ENCODE data around the gene HNF1A. TPM values are rescaled to one million over a fixed set of nuclear protein-coding genes. Genes with fewer than 3 reads are reported as not detected.

Gene HNF1A, protein sequence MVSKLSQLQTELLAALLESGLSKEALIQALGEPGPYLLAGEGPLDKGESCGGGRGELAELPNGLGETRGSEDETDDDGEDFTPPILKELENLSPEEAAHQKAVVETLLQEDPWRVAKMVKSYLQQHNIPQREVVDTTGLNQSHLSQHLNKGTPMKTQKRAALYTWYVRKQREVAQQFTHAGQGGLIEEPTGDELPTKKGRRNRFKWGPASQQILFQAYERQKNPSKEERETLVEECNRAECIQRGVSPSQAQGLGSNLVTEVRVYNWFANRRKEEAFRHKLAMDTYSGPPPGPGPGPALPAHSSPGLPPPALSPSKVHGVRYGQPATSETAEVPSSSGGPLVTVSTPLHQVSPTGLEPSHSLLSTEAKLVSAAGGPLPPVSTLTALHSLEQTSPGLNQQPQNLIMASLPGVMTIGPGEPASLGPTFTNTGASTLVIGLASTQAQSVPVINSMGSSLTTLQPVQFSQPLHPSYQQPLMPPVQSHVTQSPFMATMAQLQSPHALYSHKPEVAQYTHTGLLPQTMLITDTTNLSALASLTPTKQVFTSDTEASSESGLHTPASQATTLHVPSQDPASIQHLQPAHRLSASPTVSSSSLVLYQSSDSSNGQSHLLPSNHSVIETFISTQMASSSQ
- not detected for total RNA-seq

DNA sequence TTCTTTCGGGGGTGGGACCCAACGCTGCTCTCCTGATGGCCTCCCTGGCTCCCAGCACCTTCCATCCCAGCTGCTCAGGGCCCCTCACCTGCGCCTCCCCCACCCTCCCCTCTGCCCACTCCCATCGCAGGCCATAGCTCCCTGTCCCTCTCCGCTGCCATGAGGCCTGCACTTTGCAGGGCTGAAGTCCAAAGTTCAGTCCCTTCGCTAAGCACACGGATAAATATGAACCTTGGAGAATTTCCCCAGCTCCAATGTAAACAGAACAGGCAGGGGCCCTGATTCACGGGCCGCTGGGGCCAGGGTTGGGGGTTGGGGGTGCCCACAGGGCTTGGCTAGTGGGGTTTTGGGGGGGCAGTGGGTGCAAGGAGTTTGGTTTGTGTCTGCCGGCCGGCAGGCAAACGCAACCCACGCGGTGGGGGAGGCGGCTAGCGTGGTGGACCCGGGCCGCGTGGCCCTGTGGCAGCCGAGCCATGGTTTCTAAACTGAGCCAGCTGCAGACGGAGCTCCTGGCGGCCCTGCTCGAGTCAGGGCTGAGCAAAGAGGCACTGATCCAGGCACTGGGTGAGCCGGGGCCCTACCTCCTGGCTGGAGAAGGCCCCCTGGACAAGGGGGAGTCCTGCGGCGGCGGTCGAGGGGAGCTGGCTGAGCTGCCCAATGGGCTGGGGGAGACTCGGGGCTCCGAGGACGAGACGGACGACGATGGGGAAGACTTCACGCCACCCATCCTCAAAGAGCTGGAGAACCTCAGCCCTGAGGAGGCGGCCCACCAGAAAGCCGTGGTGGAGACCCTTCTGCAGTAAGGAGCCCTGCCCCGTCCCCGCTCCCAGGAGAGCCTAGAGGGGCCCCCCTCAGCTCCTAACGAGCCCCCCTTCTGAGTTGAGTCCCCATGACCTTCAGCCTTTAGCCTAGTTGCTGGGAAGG is at the start of gene HNF1A:
Gene HNF1A (plus strand): TSS at position 248 of the 924 bp plus-strand sequence. CDS start 226 bp downstream, at position 474.
- no peak within 1 kb of the TSS for H3K4me3 Mint-ChIP-seq

DNA sequence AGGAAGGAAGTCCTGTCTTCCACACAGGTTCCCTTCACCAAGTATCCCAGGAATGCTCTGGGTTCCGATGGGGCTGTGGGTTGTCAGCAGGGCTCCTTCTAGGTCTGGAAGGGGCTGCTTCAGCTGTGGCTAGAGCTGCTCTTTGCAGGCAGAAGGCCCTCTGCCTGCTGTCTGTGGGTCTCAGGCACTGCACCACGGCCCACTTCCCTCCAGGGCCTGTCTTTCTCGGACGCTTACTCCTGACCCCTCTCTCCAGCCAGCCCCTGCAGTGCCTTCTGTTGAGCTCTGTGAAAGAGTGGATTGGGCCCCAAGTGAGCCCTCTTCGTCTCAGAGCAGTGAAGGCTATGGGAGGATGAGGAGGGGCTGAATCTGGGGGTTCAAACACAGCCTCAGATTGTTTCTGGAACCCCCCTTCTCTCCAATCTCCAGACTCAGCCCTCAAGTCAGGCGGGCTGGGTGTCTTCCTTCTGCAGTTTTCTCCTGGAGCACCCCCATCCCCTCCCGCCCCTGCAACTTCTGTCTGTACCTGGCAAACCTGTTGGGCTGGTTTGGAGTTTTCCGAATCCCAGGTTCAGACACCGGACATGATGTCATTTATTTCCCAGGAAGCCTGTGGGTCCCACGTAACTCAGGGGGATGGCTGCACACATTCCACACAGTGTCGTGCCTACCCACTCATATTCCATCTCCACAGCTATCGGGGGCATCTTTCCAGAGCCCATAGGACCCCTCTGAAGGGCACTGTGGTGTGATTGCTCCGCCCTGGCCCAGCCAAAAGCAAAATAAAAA is 49.3 kb upstream of the HNF1A start:
- Mint-ChIP-seq H3K27ac (no peak overlapping the region), H3K27me3 (peaks cover 0 to 3% of the 10 kb centered on the region in 2 donors)
- peak in 1 of 2 donors; percentile 28 for ATAC-seq

More for the DNA sequence above, at the start of gene HNF1A:
- ATAC-seq (peak in 1 of 2 donors; percentile 25), DNase-seq (ENCODE audit: low spot score) (no peak)
- no peaks in the 10 kb centered on the region for H3K4me1 Mint-ChIP-seq (ENCODE audit: low read depth in 2 of 2)
- H3K9me3 Mint-ChIP-seq, result no peaks in the 10 kb centered on the region
- no peaks in the 10 kb centered on the region for H3K27me3 Mint-ChIP-seq
- no peaks in the 10 kb centered on the region for H3K36me3 Mint-ChIP-seq
- H3K27ac Mint-ChIP-seq, result no peak within 1 kb of the TSS

DNA sequence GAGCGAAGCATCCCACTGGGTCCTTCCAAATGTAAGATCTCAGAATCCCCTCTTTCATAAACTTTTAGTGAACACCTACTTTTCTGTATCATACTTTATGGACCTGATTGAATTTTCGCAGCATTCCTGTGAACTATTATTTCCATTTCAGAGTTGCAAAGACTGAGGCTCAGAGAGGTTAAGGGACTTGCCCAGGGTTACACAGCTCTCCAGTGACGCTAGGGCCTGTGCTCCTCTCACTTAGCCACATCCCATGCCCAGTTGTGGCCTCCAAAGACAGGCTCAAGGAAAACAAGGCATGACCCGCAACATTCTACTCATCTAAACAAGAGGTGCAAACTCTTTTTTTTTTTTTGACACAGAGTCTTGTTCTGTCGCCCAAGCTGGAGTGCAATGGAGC is 48.3 kb upstream of the HNF1A start:
- Mint-ChIP-seq H3K4me3 (no peak overlapping the region), H3K27me3 (peaks cover under 1 to 3% of the 10 kb centered on the region in 2 donors), H3K36me3 (no peaks in the 10 kb centered on the region), H3K9me3 (no peaks in the 10 kb centered on the region), H3K4me1 (ENCODE audit: low read depth in 2 of 2) (no peaks in the 10 kb centered on the region), H3K27ac (no peak overlapping the region)
- ATAC-seq (no peak), DNase-seq (ENCODE audit: low spot score) (no peak)

More for the DNA sequence above, 49.3 kb upstream of the HNF1A start:
- no peaks in the 10 kb centered on the region for H3K36me3 Mint-ChIP-seq
- no peaks in the 10 kb centered on the region for H3K9me3 Mint-ChIP-seq
- no peak for DNase-seq (ENCODE audit: low spot score)
- H3K4me1 Mint-ChIP-seq (ENCODE audit: low read depth in 2 of 2), result no peaks in the 10 kb centered on the region
- H3K4me3 Mint-ChIP-seq, result no peak overlapping the region

GRCh38 chr12:120932058-120932457 is 46.3 kb upstream of the HNF1A start:
- no peak overlapping the region for H3K4me3 Mint-ChIP-seq
- H3K27ac Mint-ChIP-seq, result no peak overlapping the region
- no peaks in the 10 kb centered on the region for H3K9me3 Mint-ChIP-seq
- peaks cover 3 to 6% of the 10 kb centered on the region in 2 donors for H3K27me3 Mint-ChIP-seq
- H3K4me1 Mint-ChIP-seq (ENCODE audit: low read depth in 2 of 2), result no peaks in the 10 kb centered on the region
- H3K36me3 Mint-ChIP-seq, result no peaks in the 10 kb centered on the region
- ATAC-seq (no peak), DNase-seq (ENCODE audit: low spot score) (no peak)

- DNase-seq (ENCODE audit: low spot score) (no peak), ATAC-seq (no peak)
- Mint-ChIP-seq H3K27ac (no peak overlapping the region), H3K9me3 (no peaks in the 10 kb centered on the region), H3K27me3 (peaks cover 3 to 6% of the 10 kb centered on the region in 2 donors), H3K4me3 (no peak overlapping the region), H3K4me1 (ENCODE audit: low read depth in 2 of 2) (no peaks in the 10 kb centered on the region), H3K36me3 (no peaks in the 10 kb centered on the region)
Measured at GRCh38 chr12:120932956-120933526, 45.3 kb upstream of the HNF1A start.

DNA sequence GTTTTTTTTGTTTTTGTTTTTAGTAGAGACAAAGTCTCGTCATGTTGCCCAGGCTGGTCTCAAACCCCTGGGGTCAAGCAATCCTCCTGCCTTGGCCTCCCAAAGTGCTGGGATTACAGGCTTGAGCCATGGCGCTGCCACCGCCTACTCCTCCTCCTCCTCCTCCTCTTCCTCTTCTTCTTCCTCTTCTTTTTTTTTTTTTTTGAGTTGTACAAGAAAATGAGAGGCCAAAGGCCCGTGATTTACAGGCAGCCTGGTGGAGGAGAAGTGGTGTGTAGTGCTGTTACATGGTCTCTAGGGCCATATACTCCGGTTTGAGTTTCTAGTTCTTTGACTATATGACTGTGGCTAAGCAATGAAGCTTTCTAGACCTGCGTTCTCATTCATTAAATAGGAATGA is 44.6 kb upstream of the HNF1A start:
- DNase-seq (ENCODE audit: low spot score), result no peak
- Mint-ChIP-seq H3K4me1 (ENCODE audit: low read depth in 2 of 2) (no peaks in the 10 kb centered on the region), H3K4me3 (no peak overlapping the region)

DNA sequence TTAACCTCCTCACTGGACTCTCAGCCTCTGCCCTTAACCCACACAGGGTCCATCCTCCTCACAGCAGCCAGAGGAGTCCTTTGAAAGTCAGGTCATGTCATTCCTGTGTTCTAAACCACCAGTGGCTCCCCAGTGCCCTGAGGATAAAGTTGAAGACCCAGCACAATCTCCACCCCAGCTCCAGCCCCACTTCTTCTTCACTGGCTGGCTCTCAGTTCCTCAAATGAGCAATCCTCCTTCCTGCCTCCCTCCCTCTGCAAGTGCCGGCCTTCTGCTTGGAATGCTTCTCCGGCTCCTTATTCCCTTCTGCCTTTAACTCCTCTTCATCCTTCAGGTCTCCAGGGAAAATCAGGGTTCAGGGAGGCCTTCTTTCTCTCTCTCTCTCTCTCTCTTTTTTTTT is 42.1 kb upstream of the HNF1A start:
- peaks cover 3 to 12% of the 10 kb centered on the region in 2 donors for H3K27me3 Mint-ChIP-seq
- H3K9me3 Mint-ChIP-seq, result no peaks in the 10 kb centered on the region
- no peak overlapping the region for H3K27ac Mint-ChIP-seq
- no peak for DNase-seq (ENCODE audit: low spot score)
- H3K4me1 Mint-ChIP-seq (ENCODE audit: low read depth in 2 of 2), result no peaks in the 10 kb centered on the region
- no peak for ATAC-seq
- H3K4me3 Mint-ChIP-seq, result no peak overlapping the region
- no peaks in the 10 kb centered on the region for H3K36me3 Mint-ChIP-seq

More for the DNA sequence above, 44.6 kb upstream of the HNF1A start:
- Mint-ChIP-seq H3K9me3 (no peaks in the 10 kb centered on the region), H3K36me3 (no peaks in the 10 kb centered on the region), H3K27me3 (peaks cover 3 to 11% of the 10 kb centered on the region in 2 donors), H3K27ac (no peak overlapping the region)
- no peak for ATAC-seq

DNA sequence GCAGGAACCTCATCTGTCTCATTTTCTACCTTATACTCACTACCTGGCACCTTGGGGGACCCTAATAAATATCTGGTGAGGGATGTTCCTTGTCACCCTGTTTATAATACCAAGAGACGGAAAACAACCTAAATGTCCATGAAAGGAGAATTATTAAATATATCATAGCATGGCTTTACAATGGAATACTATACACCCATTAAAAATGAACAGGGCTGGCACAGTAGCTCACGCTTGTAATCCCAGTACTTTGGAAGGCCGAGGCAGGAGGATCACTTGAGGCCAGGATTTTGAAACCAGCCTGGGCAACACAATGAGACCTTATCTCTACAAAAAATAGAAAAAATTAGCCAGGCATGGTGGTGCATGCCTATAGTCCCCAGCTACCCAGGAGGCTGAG is 39.8 kb upstream of the HNF1A start:
- Mint-ChIP-seq H3K9me3 (no peaks in the 10 kb centered on the region), H3K36me3 (no peaks in the 10 kb centered on the region), H3K27me3 (peaks cover 0 to 12% of the 10 kb centered on the region in 2 donors), H3K4me3 (no peak overlapping the region), H3K4me1 (ENCODE audit: low read depth in 2 of 2) (no peaks in the 10 kb centered on the region), H3K27ac (no peak overlapping the region)
- ATAC-seq (no peak), DNase-seq (ENCODE audit: low spot score) (no peak)

- ATAC-seq, result no peak
- H3K27ac Mint-ChIP-seq, result no peak overlapping the region
- no peaks in the 10 kb centered on the region for H3K9me3 Mint-ChIP-seq
- H3K4me3 Mint-ChIP-seq, result no peak overlapping the region
- peaks cover 0 to 1% of the 10 kb centered on the region in 2 donors for H3K4me1 Mint-ChIP-seq (ENCODE audit: low read depth in 2 of 2)
- DNase-seq (ENCODE audit: low spot score), result no peak
- H3K36me3 Mint-ChIP-seq, result no peaks in the 10 kb centered on the region
- peaks cover 0 to 12% of the 10 kb centered on the region in 2 donors for H3K27me3 Mint-ChIP-seq
Measured at GRCh38 chr12:120939523-120939922, 38.8 kb upstream of the HNF1A start.

DNA sequence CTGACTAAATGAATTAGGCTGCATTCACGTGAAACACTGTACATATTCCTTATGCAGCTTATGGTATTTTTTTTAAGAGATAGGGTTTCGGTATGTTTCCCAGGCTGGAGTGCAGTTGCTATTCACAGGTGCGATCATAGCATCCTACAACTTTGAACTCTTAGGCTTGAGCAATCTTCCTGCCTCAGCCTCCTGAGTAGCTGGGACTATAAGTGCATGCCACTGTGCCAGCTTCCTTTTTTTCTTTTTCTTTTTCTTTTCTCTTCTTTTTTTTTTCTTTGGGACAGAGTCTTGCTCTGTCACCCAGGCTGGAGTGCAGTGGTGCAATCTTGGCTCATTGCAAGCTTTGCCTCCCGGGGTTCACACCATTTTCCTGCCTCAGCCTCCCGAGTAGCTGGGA is 38.3 kb upstream of the HNF1A start:
- no peak for DNase-seq (ENCODE audit: low spot score)
- Mint-ChIP-seq H3K27ac (no peak overlapping the region), H3K9me3 (no peaks in the 10 kb centered on the region), H3K36me3 (no peaks in the 10 kb centered on the region), H3K4me3 (no peak overlapping the region), H3K27me3 (peaks cover 0 to 12% of the 10 kb centered on the region in 2 donors), H3K4me1 (ENCODE audit: low read depth in 2 of 2) (peaks cover 0 to 4% of the 10 kb centered on the region in 2 donors)
- ATAC-seq, result no peak

DNA sequence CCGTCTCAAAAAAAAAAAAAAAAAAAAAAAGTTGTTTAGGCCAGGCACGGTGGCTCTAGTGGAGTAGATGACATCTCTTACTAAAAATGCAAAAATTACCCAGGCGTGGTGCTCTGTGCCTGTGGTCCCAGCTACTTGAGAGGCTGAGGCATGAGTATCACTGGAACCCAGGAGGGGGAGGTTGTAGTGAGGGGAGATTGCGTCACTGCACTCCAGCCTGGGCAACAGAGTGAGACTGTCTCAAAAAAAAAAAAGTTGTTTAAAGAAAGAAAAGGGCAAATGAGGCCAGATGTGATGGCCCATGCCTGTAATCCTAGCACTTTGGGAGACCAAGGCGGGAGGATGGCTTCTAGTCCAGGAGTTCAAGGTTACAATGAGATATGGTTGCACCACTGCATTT is 37.5 kb upstream of the HNF1A start:
- Mint-ChIP-seq H3K9me3 (no peaks in the 10 kb centered on the region), H3K27me3 (peaks cover 0 to 6% of the 10 kb centered on the region in 2 donors), H3K27ac (no peak overlapping the region), H3K4me3 (no peak overlapping the region), H3K4me1 (ENCODE audit: low read depth in 2 of 2) (peaks cover 0 to 7% of the 10 kb centered on the region in 2 donors), H3K36me3 (no peaks in the 10 kb centered on the region)
- DNase-seq (ENCODE audit: low spot score) (no peak), ATAC-seq (no peak)

DNA sequence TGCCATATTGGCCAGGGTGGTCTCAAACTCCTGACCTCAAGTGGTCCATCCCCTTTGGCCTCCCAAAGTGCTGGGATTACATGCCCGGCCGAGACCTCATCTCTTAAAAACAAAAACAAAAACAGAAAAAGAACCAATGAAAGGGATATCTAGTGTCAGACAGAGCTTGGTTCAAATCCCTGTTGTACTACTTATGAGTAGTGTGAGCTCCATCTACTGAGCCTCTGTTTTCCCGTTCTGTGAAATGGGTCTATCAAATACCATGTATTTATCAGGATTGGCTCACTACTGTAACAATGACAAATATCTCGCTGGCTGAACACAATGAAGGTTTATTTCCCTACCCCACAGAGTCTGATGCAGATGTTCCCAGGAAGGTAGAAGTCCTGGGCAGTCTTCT is 36.9 kb upstream of the HNF1A start:
- DNase-seq (ENCODE audit: low spot score) (no peak), ATAC-seq (no peak)
- no peak overlapping the region for H3K4me3 Mint-ChIP-seq
- H3K4me1 Mint-ChIP-seq (ENCODE audit: low read depth in 2 of 2), result peaks cover 0 to 7% of the 10 kb centered on the region in 2 donors
- no peak overlapping the region for H3K27ac Mint-ChIP-seq
- peaks cover 0 to 6% of the 10 kb centered on the region in 2 donors for H3K27me3 Mint-ChIP-seq
- no peaks in the 10 kb centered on the region for H3K36me3 Mint-ChIP-seq
- no peaks in the 10 kb centered on the region for H3K9me3 Mint-ChIP-seq

Measured in natural killer cell treated with Interleukin-12 subunit alpha and Interleukin-12 subunit beta and Interleukin-15 and Interleukin-18, amount 100 ng/mL, for 72 hours (primary cell).